Esophagus squamous epithelium (tissue), 4 donors: ENCODE measurements around the gene SH3PXD2A.

Experiments used
- CTCF ChIP-seq, 6 experiments: fragments of 450-650 bp in 4 of 6; fragments of 200-600 bp in 2 of 6; sonication (generic) in 2 of 6; IDR thresholded peaks; one replicate each; pipeline ENCODE4 v1.5.1; 2016 to 2019; ENCODE audit warnings: antibody characterized with exemption in 6 of 6, mild to moderate bottlenecking in 4 of 6, moderate library complexity in 4 of 6
- POLR2A ChIP-seq, 4 donors: fragments of 450-650 bp; IDR thresholded peaks; one replicate each; pipeline ENCODE4 v1.6.1; 2017; ENCODE audit warnings: antibody characterized with exemption in 4 of 4, mild to moderate bottlenecking in 4 of 4, moderate library complexity in 3 of 4

GRCh38 chr10:103584216-103585010, 271.0 kb downstream of the SH3PXD2A start:
- TF ChIP-seq POLR2A (IDR thresholded peaks at IDR 0.05) = no peak
- TF ChIP-seq CTCF (IDR thresholded peaks at IDR 0.05) = no peak
